GM20431 (cell line): Measurements from ENCODE around the gene KCND2.

Experiments
- in situ Hi-C: fragments of 300-500 bp; cut with MseI, MboI; formaldehyde crosslinking; loops from one replicate; pipeline ENCODE4 v1.15.0; 2020; ENCODE audit warnings: low sequenced_read_pairs; ENCODE audit not compliant: unreplicated experiment

The KCND2 gene

GRCh38 chr7:120472892-120473291 lies 199.9 kb downstream of the KCND2 start:
- in situ Hi-C loops: no loop called here

- in situ Hi-C loops: no loop called here
Observed at GRCh38 chr7:120473352-120473751, 200.4 kb downstream of the KCND2 start.

DNA sequence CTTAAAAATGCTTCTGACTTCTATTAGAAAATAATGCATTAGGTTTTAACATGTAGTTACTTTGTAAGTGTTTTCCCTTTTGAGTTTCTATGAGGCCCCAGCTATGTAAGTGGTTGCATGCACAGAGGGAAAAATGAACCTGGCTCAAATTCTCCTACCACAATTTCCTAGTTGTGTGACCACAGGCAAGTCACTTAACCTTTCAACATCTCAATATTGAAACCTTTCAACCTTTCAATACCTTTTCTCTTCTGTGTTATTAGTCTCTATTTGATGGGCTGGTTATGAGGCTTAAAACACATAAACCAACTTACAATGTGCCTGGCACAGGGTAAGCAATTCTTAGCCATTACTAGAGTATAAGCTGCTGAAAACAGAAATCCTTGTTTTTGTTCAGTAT lies 203.0 kb downstream of the KCND2 start:
- in situ Hi-C loops: no loop called here

DNA sequence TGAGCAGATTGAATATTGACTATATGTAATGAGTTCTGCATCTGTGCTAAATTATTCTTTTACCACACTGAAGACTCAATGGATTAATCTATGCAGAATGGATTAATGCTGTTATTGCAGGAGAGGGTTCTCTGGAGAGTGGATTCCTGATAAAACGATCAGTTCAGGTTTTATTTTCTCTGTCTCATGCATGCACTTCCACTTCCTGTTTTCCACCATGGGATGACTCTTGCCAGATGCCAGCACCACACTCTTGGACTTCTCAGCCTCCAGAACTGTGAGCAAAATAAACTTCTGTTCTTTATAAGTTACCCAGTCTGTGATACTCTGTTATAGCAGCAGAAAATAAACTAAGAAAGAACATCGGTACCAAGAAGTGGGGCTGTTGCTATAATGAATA lies 207.5 kb downstream of the KCND2 start:
- in situ Hi-C loops: no loop called here

DNA sequence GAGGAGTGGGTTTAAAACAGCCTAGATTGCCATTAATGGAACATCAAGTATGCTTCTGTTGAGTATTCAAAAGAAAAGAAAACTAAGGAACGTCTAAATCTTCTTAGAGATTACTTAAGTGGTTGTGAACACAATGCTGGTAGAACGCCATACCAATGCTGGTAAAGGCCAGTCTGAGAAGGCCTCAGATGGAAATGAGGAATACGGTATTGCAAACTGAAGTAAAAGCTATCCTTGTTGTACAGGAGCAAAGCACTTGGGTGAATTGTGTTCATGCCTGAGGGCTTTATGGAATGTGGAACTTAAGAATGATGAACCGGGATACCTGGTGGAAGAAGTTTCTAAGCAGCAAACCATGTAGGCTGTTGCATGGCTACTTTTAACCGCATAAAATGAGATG lies 208.0 kb downstream of the KCND2 start:
- in situ Hi-C loops: no loop called here

DNA sequence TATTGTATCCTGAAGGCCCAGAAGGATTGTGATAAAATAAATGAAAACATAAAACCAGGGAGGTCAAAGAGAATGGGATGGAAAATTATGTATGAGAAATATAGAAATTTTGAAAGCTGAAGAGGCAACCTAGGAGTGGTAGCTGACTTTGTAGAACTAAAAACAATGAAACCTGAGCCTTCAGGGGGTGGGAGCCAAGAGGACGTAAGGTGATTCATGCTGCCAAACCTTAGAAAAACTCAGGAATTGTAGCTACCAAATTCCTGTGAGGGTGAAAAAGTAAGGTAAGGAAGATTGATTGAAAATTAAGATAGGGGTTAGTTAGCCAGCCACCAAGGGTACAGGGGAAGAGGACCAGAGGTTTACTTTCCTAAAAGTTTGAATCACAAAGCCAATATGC lies 213.2 kb downstream of the KCND2 start:
- in situ Hi-C loops: no loop called here

DNA sequence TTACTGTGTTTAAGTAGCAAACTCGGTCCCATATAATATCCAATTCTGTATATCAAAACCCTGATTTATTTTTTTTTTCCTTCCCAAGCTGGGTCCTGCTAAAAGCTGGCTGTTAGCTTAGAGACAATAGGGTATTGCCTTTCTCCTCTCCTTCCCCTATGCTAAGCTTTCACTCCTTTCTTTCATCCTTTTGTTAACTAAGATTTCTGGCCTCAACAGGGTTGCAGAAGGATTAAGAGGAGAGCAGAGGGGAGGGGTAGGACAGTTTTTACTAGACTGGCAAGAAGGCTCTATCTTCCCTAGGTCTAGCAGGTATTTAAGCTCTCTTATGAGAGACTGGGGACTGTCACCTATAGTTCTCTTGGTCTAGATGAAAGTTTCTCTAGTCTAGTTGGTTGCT lies 229.2 kb downstream of the KCND2 start:
- in situ Hi-C loops: no loop called here

GRCh38 chr7:120502825-120503224 lies 229.8 kb downstream of the KCND2 start:
- in situ Hi-C loops: no loop called here

GRCh38 chr7:120504386-120504785 lies 231.4 kb downstream of the KCND2 start:
- in situ Hi-C loops: no loop called here

- in situ Hi-C loops: no loop called here
Observed at GRCh38 chr7:120505770-120506169, 232.8 kb downstream of the KCND2 start.

GRCh38 chr7:120512701-120513100 lies 239.7 kb downstream of the KCND2 start:
- in situ Hi-C loops: no loop called here

DNA sequence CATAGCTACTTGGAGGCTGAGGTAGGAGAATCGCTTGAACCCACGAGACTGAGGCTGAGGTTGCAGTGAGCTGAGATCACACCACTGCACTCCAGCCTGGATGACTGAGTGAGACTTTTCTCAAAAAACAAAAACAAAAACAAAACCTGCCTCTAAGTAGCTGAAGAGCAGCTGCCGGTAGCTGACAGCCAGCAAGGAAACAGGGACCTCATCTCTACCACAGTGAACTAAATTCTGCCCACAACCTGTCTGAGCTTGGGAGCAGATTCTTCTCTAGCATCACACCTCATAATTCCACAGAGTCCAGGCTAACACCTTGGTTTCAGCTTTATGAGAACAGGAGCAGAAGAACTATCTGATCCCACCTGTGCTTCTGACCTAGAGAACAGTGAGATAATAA lies 246.2 kb downstream of the KCND2 start:
- in situ Hi-C loops: no loop called here

DNA sequence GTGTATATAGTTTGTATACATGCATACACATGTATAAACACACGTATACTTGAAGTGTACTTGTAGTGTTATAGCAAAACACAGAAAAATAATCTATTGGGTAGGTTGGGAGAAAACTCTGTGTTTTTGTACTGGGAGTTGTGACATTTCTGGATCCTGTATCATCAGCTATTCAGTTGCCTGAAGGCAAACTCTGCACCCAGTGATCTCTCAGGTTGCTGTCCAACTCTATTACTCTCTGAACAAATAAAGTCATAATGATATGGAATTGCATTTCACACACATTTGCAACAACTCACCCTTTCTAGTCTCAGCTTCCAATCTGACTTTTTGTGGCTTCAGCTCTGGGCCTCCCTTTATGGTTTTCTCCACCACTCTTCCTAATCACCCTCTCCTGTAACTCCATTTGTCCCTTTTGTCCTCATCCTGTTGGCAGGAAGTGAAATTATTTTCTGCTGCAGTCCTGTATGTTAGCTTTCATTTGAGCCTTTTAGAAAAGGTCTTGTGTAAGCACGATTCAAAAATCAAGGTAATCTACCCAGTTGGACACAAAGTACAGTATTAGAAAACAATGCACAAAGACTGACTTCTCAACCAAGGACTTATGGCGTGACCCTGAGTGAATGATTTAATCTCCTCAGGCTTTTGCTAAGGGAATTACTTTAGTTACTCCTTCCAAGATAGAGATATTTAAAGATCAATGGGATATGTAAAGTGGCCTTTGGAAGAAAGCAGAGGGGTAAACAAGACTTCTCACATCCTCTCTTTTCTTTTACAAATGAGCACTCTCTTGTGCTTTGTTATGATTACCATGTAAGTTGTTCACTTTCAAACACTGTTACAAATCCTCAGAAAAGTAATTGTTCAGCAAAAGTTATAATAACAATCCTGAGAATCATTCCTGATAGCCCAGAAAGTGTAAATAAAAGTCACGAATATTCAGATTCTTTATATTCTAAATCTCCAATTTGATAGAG lies 249.1 kb downstream of the KCND2 start:
- in situ Hi-C loops: no loop called here

DNA sequence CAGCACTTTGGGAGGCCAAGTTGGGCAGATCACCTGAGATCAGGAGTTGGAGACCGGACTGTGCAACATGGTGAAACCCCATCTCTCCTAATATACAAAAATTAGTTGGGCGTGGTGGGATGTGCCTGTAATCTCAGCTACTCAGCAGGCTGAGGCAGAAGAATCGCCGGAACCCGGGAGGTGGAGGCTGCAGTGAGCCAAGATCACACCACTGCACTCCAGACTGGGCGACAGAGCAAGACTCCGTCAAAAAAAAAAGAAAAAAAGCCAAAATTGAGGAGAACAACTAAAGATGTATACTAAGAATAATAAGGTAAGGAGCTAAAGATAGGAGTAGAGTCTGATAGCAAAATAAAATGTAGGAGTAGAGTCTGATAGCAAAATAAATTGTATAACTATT lies 251.0 kb downstream of the KCND2 start:
- in situ Hi-C loops: no loop called here

- in situ Hi-C loops: no loop called here
Observed at GRCh38 chr7:120526902-120527509, 254.0 kb downstream of the KCND2 start.

GRCh38 chr7:120529736-120530135 lies 256.8 kb downstream of the KCND2 start:
- in situ Hi-C loops: no loop called here

DNA sequence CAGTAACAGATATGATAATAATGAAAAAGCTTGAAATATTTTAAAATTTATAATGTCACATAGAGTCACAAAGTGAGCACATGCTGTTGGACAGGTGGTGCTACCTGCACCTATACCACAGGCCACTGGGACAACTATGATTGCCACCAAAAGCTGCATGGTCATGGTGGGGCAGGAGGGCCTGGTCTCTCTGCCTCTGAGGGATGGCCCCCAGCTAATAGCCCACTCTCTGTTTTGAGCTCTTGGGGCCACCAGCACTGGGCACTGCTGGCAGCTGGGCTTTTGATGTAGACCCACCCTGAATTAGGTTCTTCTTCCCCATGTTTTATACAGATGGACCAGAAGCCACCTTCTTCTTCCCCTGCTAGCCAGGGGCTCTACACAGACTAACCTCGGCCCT lies 265.4 kb downstream of the KCND2 start:
- in situ Hi-C loops: no loop called here

- in situ Hi-C loops: no loop called here
Observed at GRCh38 chr7:120539321-120539720, 266.3 kb downstream of the KCND2 start.

DNA sequence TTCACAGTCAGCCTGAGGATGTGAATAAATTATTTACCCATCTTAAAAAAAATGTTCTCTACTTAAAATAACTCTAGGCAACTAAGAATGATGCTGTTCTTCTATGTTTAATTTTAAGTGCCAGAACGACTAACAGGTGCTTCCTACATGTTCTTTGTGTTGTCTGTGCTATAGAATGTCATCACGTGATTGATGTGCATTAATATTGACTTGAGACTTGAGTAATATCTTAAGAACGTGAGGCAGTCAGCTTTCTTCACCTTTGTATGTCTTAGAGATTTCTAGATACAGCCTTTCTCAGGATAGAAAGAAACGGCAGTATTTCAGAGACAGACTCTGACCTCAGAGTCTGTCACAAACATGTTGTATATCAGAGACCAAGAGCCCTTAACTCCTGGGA lies 274.6 kb downstream of the KCND2 start:
- in situ Hi-C loops: no loop called here

- in situ Hi-C loops: loop anchor here (25.0 kb wide), 1 partner anchor 613 kb away; no protein-coding TSS in a partner anchor
Observed at GRCh38 chr7:120550494-120551048, 277.6 kb downstream of the KCND2 start.

- in situ Hi-C loops: loop anchor here (25.0 kb wide), 1 partner anchor 616 kb away; no protein-coding TSS in a partner anchor
Observed at GRCh38 chr7:120553491-120553890, 280.5 kb downstream of the KCND2 start.
